ENCODE data around the gene SAMM50.

DNA sequence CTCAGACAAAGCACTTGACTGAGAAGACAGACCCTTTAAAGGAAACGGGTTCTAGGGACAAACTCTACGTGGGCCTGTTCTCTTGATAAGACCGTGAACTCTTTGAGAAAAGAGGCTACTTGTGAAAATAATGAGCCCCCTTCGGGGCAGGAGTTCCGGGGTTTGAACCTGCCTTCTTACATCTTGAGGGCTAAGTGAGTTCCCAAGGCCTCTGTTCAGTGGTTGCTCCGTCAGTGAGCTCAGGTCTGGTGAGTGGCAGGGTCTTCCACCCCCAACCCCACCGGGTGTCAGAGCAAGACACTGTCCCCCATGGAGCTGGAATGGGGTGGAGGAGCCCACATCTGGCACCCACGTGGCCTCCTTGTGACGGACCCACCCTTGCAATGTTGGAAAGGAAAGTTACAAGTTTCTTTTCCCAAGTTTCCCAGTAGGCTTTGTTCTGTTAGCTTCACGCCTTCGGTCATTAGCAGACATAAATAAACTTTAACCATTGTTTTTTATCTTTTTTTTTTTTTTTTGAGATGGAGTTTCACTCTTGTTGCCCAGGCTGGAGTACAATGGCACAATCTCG, 6.3 kb upstream of the SAMM50 start:
- TF ChIP-seq, protein P1, sequence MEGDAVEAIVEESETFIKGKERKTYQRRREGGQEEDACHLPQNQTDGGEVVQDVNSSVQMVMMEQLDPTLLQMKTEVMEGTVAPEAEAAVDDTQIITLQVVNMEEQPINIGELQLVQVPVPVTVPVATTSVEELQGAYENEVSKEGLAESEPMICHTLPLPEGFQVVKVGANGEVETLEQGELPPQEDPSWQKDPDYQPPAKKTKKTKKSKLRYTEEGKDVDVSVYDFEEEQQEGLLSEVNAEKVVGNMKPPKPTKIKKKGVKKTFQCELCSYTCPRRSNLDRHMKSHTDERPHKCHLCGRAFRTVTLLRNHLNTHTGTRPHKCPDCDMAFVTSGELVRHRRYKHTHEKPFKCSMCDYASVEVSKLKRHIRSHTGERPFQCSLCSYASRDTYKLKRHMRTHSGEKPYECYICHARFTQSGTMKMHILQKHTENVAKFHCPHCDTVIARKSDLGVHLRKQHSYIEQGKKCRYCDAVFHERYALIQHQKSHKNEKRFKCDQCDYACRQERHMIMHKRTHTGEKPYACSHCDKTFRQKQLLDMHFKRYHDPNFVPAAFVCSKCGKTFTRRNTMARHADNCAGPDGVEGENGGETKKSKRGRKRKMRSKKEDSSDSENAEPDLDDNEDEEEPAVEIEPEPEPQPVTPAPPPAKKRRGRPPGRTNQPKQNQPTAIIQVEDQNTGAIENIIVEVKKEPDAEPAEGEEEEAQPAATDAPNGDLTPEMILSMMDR (IDR thresholded peaks at IDR 0.05): no peak
- TF ChIP-seq POLR2A (IDR thresholded peaks at IDR 0.05): no peak

All from lower leg skin (tissue), 3 donors.